Panc1 (cell line): ENCODE results near the gene EP300. TPM values are rescaled to one million over a fixed set of nuclear protein-coding genes. Genes with fewer than 3 reads are reported as not detected.

Experiments
- ATAC-seq: fragments of 200-7000 bp; cut with Tn5 transposase; 2 replicates; pipeline ENCODE4 v1.9.1; 2020; ENCODE audit warnings: mild to moderate bottlenecking, moderate library complexity
- BruUV-seq: library from RNA; stranded (reverse); fragments of 400-500 nt; replicated peaks from 2 replicates; lab custom pipeline; 2021; lab: Mats Ljungman, UMichigan
- CTCF ChIA-PET: fragments of 300-600 bp; sonication (Branson Sonifier 250); formaldehyde crosslinking; loops from one replicate; lab custom pipeline; 2022; ENCODE audit warnings: antibody characterized with exemption; lab: Charles Lee
- POLR2A ChIA-PET: fragments of 300-600 bp; sonication (Branson Sonifier 250); formaldehyde crosslinking; loops from one replicate; lab custom pipeline; 2022; ENCODE audit warnings: antibody characterized with exemption; lab: Charles Lee
- DNase-seq: peaks from one replicate; pipeline ENCODE4 v3.0.0-alpha.2; 2010; ENCODE audit warnings: low read depth, low spot score
- H3K27ac ChIP-seq: 2 replicates; pipeline ENCODE4 v1.5.1; 2011; ENCODE audit warnings: mild to moderate bottlenecking, low read length, inconsistent platforms
- H3K27me3 ChIP-seq: fragments of 200-500 bp; sonication (Bioruptor generic); 2 replicates; pipeline ENCODE4 v1.6.0; 2014; ENCODE audit warnings: low read length, inconsistent platforms; ENCODE audit not compliant: control insufficient read depth, insufficient read depth
- H3K36me3 ChIP-seq: fragments of 200-500 bp; sonication (Bioruptor generic); 2 replicates; pipeline ENCODE4 v1.5.1; 2014; ENCODE audit warnings: inconsistent platforms, mild to moderate bottlenecking, low read length, moderate library complexity; ENCODE audit not compliant: control insufficient read depth, insufficient read depth
- H3K4me1 ChIP-seq: 2 replicates; pipeline ENCODE4 v1.5.1; 2011; ENCODE audit warnings: inconsistent platforms, mild to moderate bottlenecking, low read length, moderate library complexity; ENCODE audit not compliant: control insufficient read depth, insufficient read depth
- H3K4me3 ChIP-seq, 2 experiments: 2 replicates each; pipeline ENCODE4 v1.5.1; 2011 to 2012; ENCODE audit warnings: low read depth in 2 of 2, low read length in 2 of 2, mild to moderate bottlenecking in 2 of 2, inconsistent platforms in 1 of 2, moderate library complexity in 1 of 2
- H3K9me3 ChIP-seq: fragments of 200-500 bp; sonication (Bioruptor generic); 2 replicates; pipeline ENCODE4 v1.5.1; 2014; ENCODE audit warnings: low read depth, mild to moderate bottlenecking, inconsistent platforms, low read length, moderate library complexity; ENCODE audit not compliant: control insufficient read depth, insufficient read depth
- POLR2AphosphoS5 ChIP-seq: IDR thresholded peaks from 2 replicates; pipeline ENCODE4 v1.6.1; 2012; ENCODE audit warnings: mild to moderate bottlenecking, low read depth, low read length, moderate library complexity
- REST ChIP-seq, 2 experiments: IDR thresholded peaks; 2 replicates each; pipeline ENCODE4 v1.6.1; 2011 to 2012; ENCODE audit warnings: low read depth in 2 of 2, control low read depth in 1 of 2, low read length in 1 of 2, mild to moderate bottlenecking in 1 of 2, moderate library complexity in 1 of 2; ENCODE audit not compliant: insufficient read depth in 1 of 2
- SIN3A ChIP-seq: IDR thresholded peaks from 2 replicates; pipeline ENCODE4 v1.6.1; 2012; ENCODE audit warnings: low read depth, mild to moderate bottlenecking, low read length, moderate library complexity, borderline replicate concordance; ENCODE audit not compliant: insufficient read depth
- TCF7L2 ChIP-seq: IDR thresholded peaks from 2 replicates; pipeline ENCODE4 v1.6.1; 2011; ENCODE audit warnings: mild to moderate bottlenecking, low read depth, low read length, inconsistent platforms
- in situ Hi-C: cut with HindIII; loops from 2 replicates; pipeline ENCODE4 v1.10.0; 2016; ENCODE audit warnings: low sequenced_read_pairs, low pct_unique_long_range_greater_than_20kb
- intact Hi-C: fragments of 100-400 bp; cut with micrococcal nuclease; formaldehyde crosslinking; loops from one replicate; pipeline ENCODE4 v1.10.0; 2022; ENCODE audit not compliant: unreplicated experiment
- total RNA-seq: library from RNA; stranded (reverse); gene quantifications from one replicate; pipeline ENCODE4 v1.2.1, GENCODE V29; 2021; ENCODE audit not compliant: unreplicated experiment
- TF ChIP-seq, protein P1 (sequence below): fragments of 450-650 bp; IDR thresholded peaks from 2 replicates; pipeline ENCODE4 v1.5.1; 2017; ENCODE audit warnings: mild to moderate bottlenecking

EP300 gene
- total RNA-seq, 1 experiment from 2014 or later = 46.8 TPM

DNA sequence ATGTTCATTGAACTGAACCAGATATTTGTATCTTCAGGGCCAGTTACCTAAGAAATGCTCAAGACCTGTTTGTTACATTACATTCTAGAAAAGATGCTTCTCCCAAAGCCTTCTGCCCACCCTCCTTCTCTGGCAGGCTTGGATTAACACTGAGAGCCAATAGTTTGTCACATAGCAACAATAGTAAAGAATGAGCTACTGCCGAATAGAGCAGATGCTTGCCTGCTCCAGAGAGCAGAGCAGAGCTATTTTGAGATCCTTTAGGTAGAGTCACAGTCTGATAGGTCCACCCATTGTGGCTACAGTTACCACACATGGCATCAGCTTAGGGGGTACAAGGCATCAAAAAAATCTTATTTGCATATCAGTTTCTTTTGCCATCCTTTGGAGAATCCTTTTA, 13.5 kb upstream of the EP300 start:
- no peaks in the 10 kb centered on the region for H3K27me3 ChIP-seq
- in situ Hi-C loops (no loop called here), intact Hi-C loops (no loop called here)
- TF ChIP-seq POLR2AphosphoS5 (no peak), REST (IDR thresholded peaks at IDR 0.05; ENCODE audit: insufficient read depth in 1 of 2, low read depth in 2 of 2, low read length in 1 of 2) (no peak), SIN3A (no peak), TCF7L2 (no peak)
- TF ChIP-seq, protein P1, sequence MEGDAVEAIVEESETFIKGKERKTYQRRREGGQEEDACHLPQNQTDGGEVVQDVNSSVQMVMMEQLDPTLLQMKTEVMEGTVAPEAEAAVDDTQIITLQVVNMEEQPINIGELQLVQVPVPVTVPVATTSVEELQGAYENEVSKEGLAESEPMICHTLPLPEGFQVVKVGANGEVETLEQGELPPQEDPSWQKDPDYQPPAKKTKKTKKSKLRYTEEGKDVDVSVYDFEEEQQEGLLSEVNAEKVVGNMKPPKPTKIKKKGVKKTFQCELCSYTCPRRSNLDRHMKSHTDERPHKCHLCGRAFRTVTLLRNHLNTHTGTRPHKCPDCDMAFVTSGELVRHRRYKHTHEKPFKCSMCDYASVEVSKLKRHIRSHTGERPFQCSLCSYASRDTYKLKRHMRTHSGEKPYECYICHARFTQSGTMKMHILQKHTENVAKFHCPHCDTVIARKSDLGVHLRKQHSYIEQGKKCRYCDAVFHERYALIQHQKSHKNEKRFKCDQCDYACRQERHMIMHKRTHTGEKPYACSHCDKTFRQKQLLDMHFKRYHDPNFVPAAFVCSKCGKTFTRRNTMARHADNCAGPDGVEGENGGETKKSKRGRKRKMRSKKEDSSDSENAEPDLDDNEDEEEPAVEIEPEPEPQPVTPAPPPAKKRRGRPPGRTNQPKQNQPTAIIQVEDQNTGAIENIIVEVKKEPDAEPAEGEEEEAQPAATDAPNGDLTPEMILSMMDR = no peak
- no TSS peak for BruUV-seq
- ChIA-PET CTCF (interaction anchor here (0.6 kb wide), 1 partner anchor 76 kb away, joined by 6 read pairs; no protein-coding TSS in a partner anchor), POLR2A (interaction anchor here (0.6 kb wide), 3 partner anchors 106 to 342 kb away, joined by 3 to 6 read pairs (median 4); no protein-coding TSS in a partner anchor)
- H3K27ac ChIP-seq = no peak overlapping the region
- H3K36me3 ChIP-seq = no peaks in the 10 kb centered on the region
- ATAC-seq (no peak), DNase-seq (no peak)
- no peaks in the 10 kb centered on the region for H3K4me1 ChIP-seq
- H3K4me3 ChIP-seq = no peak overlapping the region
- no peaks in the 10 kb centered on the region for H3K9me3 ChIP-seq

- Histone ChIP-seq H3K4me3 (no peak overlapping the region), H3K9me3 (no peaks in the 10 kb centered on the region), H3K27ac (no peak overlapping the region), H3K27me3 (no peaks in the 10 kb centered on the region), H3K4me1 (0 out of 2 replicates have a peak, but pooled peaks cover 4% of the 10 kb centered on the region), H3K36me3 (no peaks in the 10 kb centered on the region)
- in situ Hi-C loops (no loop called here), intact Hi-C loops (no loop called here)
- TF ChIP-seq POLR2AphosphoS5 = no peak
- no peak for TF ChIP-seq TCF7L2
- no peak for TF ChIP-seq SIN3A
- no peak for TF ChIP-seq REST (IDR thresholded peaks at IDR 0.05; ENCODE audit: insufficient read depth in 1 of 2, low read depth in 2 of 2, low read length in 1 of 2)
- TF ChIP-seq, protein P1 = no peak
- DNase-seq = no peak
- no peak for ATAC-seq
- CTCF ChIA-PET = no interaction called here
- POLR2A ChIA-PET = interaction anchor here (0.7 kb wide), 1 partner anchor 31 kb away, joined by 13 read pairs; no protein-coding TSS in a partner anchor
- no TSS peak for BruUV-seq
These were observed 6.5 kb upstream of the EP300 start for GRCh38 chr22:41085842-41086241.
